SK-N-SH treated with all-trans-retinoic acid at 6 μM for 48 hours (cell line): ENCODE data around the gene SRI.

Source experiments
- ATAC-seq: fragments of 200-7000 bp; cut with Tn5 transposase; 3 replicates; pipeline ENCODE4 v1.9.1; 2020; ENCODE audit warnings: mild to moderate bottlenecking, moderate library complexity
- ARNTL ChIP-seq: fragments of 450-650 bp; formaldehyde crosslinking; IDR thresholded peaks from 2 replicates; pipeline ENCODE4 v1.5.0; 2020; ENCODE audit warnings: low read depth, mild to moderate bottlenecking, moderate library complexity, borderline replicate concordance
- BACH2 ChIP-seq: fragments of 250-450 bp; sonication (Bioruptor Pico); IDR thresholded peaks from 2 replicates; pipeline ENCODE4 v1.9.0; 2021; ENCODE audit warnings: mild to moderate bottlenecking, borderline replicate concordance
- CREB5 ChIP-seq: fragments of 250-450 bp; sonication (Bioruptor Pico); IDR thresholded peaks from 2 replicates; pipeline ENCODE4 v1.5.1; 2020; ENCODE audit warnings: low read depth, mild to moderate bottlenecking, moderate library complexity
- CSRNP3 ChIP-seq: fragments of 250-450 bp; sonication (Bioruptor Pico); IDR thresholded peaks from 2 replicates; pipeline ENCODE4 v1.5.1; 2021; ENCODE audit warnings: mild to moderate bottlenecking, moderate library complexity
- ESRRG ChIP-seq: fragments of 250-450 bp; sonication (Bioruptor Pico); IDR thresholded peaks from 2 replicates; pipeline ENCODE4 v1.6.1; 2021; ENCODE audit warnings: mild to moderate bottlenecking
- GLIS3 ChIP-seq: fragments of 250-450 bp; sonication (Bioruptor Pico); IDR thresholded peaks from 2 replicates; pipeline ENCODE4 v1.5.0; 2020; ENCODE audit warnings: mild to moderate bottlenecking, moderate library complexity
- ISL1 ChIP-seq: fragments of 250-450 bp; sonication (Bioruptor Pico); IDR thresholded peaks from 2 replicates; pipeline ENCODE4 v2.1.2; 2022; ENCODE audit warnings: mild to moderate bottlenecking, moderate library complexity
- OSR1 ChIP-seq: fragments of 250-450 bp; sonication (Bioruptor Pico); IDR thresholded peaks from 2 replicates; pipeline ENCODE4 v1.8.0; 2022; ENCODE audit warnings: moderate library complexity, mild to moderate bottlenecking, inconsistent platforms
- PATZ1 ChIP-seq: fragments of 250-450 bp; sonication (Bioruptor Pico); IDR thresholded peaks from 2 replicates; pipeline ENCODE4 v1.8.0; 2020; ENCODE audit warnings: mild to moderate bottlenecking, moderate library complexity, borderline replicate concordance
- RARB ChIP-seq: fragments of 250-450 bp; sonication (Bioruptor Pico); IDR thresholded peaks from 2 replicates; pipeline ENCODE4 v1.8.0; 2021; ENCODE audit warnings: mild to moderate bottlenecking, moderate library complexity
- SNAI2 ChIP-seq: fragments of 250-450 bp; sonication (Bioruptor Pico); IDR thresholded peaks from 2 replicates; pipeline ENCODE4 v1.5.0; 2020; ENCODE audit warnings: mild to moderate bottlenecking, moderate library complexity
- TCF4 ChIP-seq: fragments of 250-450 bp; sonication (Bioruptor Pico); IDR thresholded peaks from 2 replicates; pipeline ENCODE4 v1.8.0; 2021; ENCODE audit warnings: mild to moderate bottlenecking, moderate library complexity, borderline replicate concordance
- TOX ChIP-seq: fragments of 250-450 bp; sonication (Bioruptor Pico); IDR thresholded peaks from 2 replicates; pipeline ENCODE4 v1.8.0; 2021; ENCODE audit warnings: mild to moderate bottlenecking, moderate library complexity, borderline replicate concordance
- ZC3H10 ChIP-seq: fragments of 250-450 bp; sonication (Bioruptor Pico); IDR thresholded peaks from 2 replicates; pipeline ENCODE4 v1.5.1; 2021; ENCODE audit warnings: mild to moderate bottlenecking, moderate library complexity
- ZFP3 ChIP-seq: fragments of 250-450 bp; sonication (Bioruptor Pico); IDR thresholded peaks from 2 replicates; pipeline ENCODE4 v1.5.0; 2020; ENCODE audit warnings: mild to moderate bottlenecking, moderate library complexity
- ZFP30 ChIP-seq: fragments of 450-650 bp; formaldehyde crosslinking; IDR thresholded peaks from 2 replicates; pipeline ENCODE4 v1.5.0; 2022; ENCODE audit warnings: mild to moderate bottlenecking, moderate library complexity
- ZNF565 ChIP-seq: fragments of 450-650 bp; formaldehyde crosslinking; conservative IDR thresholded peaks from 2 replicates; pipeline ENCODE4 v1.5.0; 2020; ENCODE audit warnings: low read depth, mild to moderate bottlenecking, moderate library complexity
- ZNF70 ChIP-seq: fragments of 450-650 bp; formaldehyde crosslinking; IDR thresholded peaks from 2 replicates; pipeline ENCODE4 v1.5.0; 2020; ENCODE audit warnings: mild to moderate bottlenecking, moderate library complexity
- ZNF8 ChIP-seq: fragments of 450-650 bp; formaldehyde crosslinking; IDR thresholded peaks from 2 replicates; pipeline ENCODE4 v1.5.0; 2020; ENCODE audit warnings: mild to moderate bottlenecking, moderate library complexity
- TF ChIP-seq, protein P1 (sequence below): fragments of 250-450 bp; sonication (Bioruptor Pico); IDR thresholded peaks from 2 replicates; pipeline ENCODE4 v1.5.0; 2020; ENCODE audit warnings: mild to moderate bottlenecking, moderate library complexity

The SRI gene

DNA sequence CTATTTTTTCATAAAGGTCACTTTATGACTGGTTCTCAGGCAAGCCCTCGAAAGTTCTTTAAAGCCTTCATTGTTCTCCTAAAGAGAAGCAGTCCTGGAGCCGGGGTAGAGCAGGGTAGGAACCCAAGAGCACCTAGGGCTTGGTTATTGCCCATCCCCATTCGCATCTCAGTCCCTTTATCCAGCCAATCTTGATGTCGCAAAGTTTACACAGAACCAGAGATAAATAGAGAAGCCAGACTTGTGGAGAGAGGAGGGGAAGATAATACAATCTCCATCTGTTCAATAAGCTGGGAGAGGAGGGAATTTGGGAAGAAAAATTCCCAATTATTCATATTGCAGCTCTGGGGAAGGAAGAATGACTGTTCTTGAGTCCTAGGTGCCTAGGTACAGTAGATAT, 6.4 kb upstream of the SRI start:
- no peak for ATAC-seq
- TF ChIP-seq GLIS3 (no peak), RARB (CRISPR knock-in tag) (no peak), ISL1 (CRISPR knock-in tag) (no peak), ZFP3 (CRISPR knock-in tag) (no peak), ZNF70 (CRISPR knock-in tag) (no peak), ESRRG (CRISPR knock-in tag) (no peak), ZNF565 (CRISPR knock-in tag) (no peak)
- TF ChIP-seq, all 23 proteins: peak for 0

- ATAC-seq: no peak
- TF ChIP-seq TCF4 (no peak), ZFP30 (no peak), PATZ1 (CRISPR knock-in tag) (no peak)
Measured at GRCh38 chr7:88224601-88225275, 4.9 kb upstream of the SRI start.

- TF ChIP-seq ESRRG (CRISPR knock-in tag): no peak
- TF ChIP-seq ARNTL: no peak
- TF ChIP-seq TOX (CRISPR knock-in tag): no peak
- no peak for TF ChIP-seq OSR1 (CRISPR knock-in tag)
- no peak for TF ChIP-seq CREB5 (CRISPR knock-in tag)
- no peak for TF ChIP-seq PATZ1 (CRISPR knock-in tag)
- TF ChIP-seq TCF4: no peak
- no peak for TF ChIP-seq ZFP30
- no peak for TF ChIP-seq BACH2
- no peak for TF ChIP-seq ZC3H10 (CRISPR knock-in tag)
- TF ChIP-seq ISL1 (CRISPR knock-in tag): no peak
- TF ChIP-seq ZNF70 (CRISPR knock-in tag): no peak
- no peak for TF ChIP-seq RARB (CRISPR knock-in tag)
- TF ChIP-seq ZNF8 (CRISPR knock-in tag): no peak
- ATAC-seq: no peak
Measured at GRCh38 chr7:88223265-88223664, 3.4 kb upstream of the SRI start.

DNA sequence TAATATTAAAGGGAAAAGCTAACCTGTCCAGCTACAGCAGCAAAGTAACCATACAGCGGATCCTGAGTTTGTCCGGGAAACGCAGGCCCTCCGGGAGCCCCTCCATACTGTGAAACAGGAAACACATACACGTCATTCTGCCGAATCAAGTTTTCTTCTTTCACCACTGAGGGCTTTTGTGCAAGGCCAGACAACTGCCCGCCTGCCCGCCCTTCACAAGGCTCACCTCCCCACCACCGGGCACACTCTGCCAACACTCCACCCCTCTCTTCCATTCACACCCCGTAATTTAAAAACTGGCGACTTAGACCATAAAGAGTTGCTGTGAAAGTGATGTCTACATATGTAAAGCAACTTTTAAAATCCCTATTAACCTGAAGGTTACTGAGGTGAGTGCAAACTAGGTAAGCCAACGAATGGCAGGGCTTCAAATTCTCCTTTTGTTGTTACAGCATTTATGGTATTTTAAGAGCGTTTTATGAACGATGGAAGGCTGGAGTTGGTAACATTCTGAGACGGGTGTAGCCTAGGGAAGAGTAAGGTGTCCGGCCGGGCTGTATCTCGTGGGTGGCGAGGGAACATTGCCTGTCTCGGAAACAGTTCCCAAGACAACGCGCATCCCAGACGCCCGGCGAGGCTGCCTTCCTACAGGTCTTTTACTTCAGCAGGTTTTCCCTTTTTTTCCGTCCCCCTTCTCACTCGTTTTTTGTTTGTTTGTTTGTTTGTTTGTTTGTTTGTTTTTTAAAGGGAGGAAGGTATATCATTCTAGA, 817 bp downstream of the SRI start:
- TF ChIP-seq OSR1 (CRISPR knock-in tag) (no peak), ZNF70 (CRISPR knock-in tag) (no peak), ZC3H10 (CRISPR knock-in tag) (no peak)
- ATAC-seq: peak; percentile 65

DNA sequence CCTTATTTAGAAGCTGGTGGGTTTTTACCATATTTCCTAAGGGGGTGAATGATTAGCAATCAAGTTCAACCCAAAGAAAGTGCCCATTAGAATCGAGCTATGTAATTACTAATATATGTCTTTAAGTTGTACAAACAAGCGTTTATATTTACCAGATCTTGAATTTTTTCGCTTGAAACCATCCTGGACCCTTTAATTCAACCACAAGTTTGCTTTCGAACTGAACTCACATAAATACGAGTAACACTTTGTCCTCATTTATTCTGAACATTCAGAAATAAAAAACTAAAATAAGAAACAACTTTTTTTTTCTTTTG, 1.5 kb downstream of the SRI start:
- ATAC-seq: no peak
- TF ChIP-seq, protein P1, sequence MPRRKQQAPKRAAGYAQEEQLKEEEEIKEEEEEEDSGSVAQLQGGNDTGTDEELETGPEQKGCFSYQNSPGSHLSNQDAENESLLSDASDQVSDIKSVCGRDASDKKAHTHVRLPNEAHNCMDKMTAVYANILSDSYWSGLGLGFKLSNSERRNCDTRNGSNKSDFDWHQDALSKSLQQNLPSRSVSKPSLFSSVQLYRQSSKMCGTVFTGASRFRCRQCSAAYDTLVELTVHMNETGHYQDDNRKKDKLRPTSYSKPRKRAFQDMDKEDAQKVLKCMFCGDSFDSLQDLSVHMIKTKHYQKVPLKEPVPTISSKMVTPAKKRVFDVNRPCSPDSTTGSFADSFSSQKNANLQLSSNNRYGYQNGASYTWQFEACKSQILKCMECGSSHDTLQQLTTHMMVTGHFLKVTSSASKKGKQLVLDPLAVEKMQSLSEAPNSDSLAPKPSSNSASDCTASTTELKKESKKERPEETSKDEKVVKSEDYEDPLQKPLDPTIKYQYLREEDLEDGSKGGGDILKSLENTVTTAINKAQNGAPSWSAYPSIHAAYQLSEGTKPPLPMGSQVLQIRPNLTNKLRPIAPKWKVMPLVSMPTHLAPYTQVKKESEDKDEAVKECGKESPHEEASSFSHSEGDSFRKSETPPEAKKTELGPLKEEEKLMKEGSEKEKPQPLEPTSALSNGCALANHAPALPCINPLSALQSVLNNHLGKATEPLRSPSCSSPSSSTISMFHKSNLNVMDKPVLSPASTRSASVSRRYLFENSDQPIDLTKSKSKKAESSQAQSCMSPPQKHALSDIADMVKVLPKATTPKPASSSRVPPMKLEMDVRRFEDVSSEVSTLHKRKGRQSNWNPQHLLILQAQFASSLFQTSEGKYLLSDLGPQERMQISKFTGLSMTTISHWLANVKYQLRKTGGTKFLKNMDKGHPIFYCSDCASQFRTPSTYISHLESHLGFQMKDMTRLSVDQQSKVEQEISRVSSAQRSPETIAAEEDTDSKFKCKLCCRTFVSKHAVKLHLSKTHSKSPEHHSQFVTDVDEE (CRISPR knock-in tag): no peak
- TF ChIP-seq SNAI2 (no peak), CREB5 (CRISPR knock-in tag) (no peak), ZFP30 (no peak), CSRNP3 (CRISPR knock-in tag) (no peak), OSR1 (CRISPR knock-in tag) (no peak), TCF4 (no peak), GLIS3 (no peak), ZFP3 (CRISPR knock-in tag) (no peak), ZNF565 (CRISPR knock-in tag) (no peak), ZNF70 (CRISPR knock-in tag) (no peak)
